Activated CD8-positive, alpha-beta T cell treated with anti-CD3 and anti-CD28 coated beads for 36 hours (primary cell): ENCODE results near the gene MAP3K10. TPM values are rescaled to one million over a fixed set of nuclear protein-coding genes. Genes with fewer than 3 reads are reported as not detected.

Source experiments
- ATAC-seq: fragments of 200-7000 bp; cut with Tn5 transposase; one replicate; pipeline ENCODE4 v1.10.0; 2021; ENCODE audit warnings: mild to moderate bottlenecking, moderate library complexity
- CTCF ChIA-PET: fragments of 350-600 bp; sonication (Branson Sonifier 250); formaldehyde crosslinking; loops from one replicate; lab custom pipeline; 2021; ENCODE audit warnings: antibody characterized with exemption; lab: Charles Lee
- POLR2A ChIA-PET: fragments of 350-600 bp; sonication (Branson Sonifier 250); formaldehyde crosslinking; loops from one replicate; lab custom pipeline; 2021; ENCODE audit warnings: antibody characterized with exemption; lab: Charles Lee
- DNase-seq: peaks from one replicate; pipeline ENCODE4 v3.0.0-alpha.2; 2020
- H3K27ac Mint-ChIP-seq: one replicate; pipeline ENCODE4 v1.8.0; 2021; ENCODE audit warnings: mild to moderate bottlenecking, mixed read lengths
- H3K27me3 Mint-ChIP-seq: one replicate; pipeline ENCODE4 v1.8.0; 2021; ENCODE audit warnings: mixed read lengths
- H3K36me3 Mint-ChIP-seq: one replicate; pipeline ENCODE4 v1.8.0; 2021; ENCODE audit warnings: low read depth, mixed read lengths
- H3K4me1 Mint-ChIP-seq: one replicate; pipeline ENCODE4 v1.8.0; 2021; ENCODE audit warnings: low read depth, mixed read lengths
- H3K4me3 Mint-ChIP-seq: one replicate; pipeline ENCODE4 v1.8.0; 2021; ENCODE audit warnings: mild to moderate bottlenecking, moderate library complexity, mixed read lengths
- H3K9me3 Mint-ChIP-seq: one replicate; pipeline ENCODE4 v1.8.0; 2021; ENCODE audit warnings: mixed read lengths
- CTCF ChIP-seq: fragments of 200-600 bp; IDR thresholded peaks from one replicate; pipeline ENCODE4 v1.8.0; 2022; ENCODE audit warnings: antibody characterized with exemption, mild to moderate bottlenecking
- intact Hi-C: fragments of 100-400 bp; cut with micrococcal nuclease; formaldehyde crosslinking; loops from one replicate; pipeline ENCODE4 v1.10.0; 2022
- total RNA-seq, 2 experiments: library from RNA; stranded (reverse); gene quantifications; one replicate each; pipeline ENCODE4 v1.2.3, GENCODE V29; 2021

The MAP3K10 gene
- total RNA-seq, 2 experiments from 2014 or later: 11.3 to 12.6 TPM

GRCh38 chr19:40220674-40221073, 29.4 kb downstream of the MAP3K10 start:
- Mint-ChIP-seq H3K27ac (no peak overlapping the region), H3K4me1 (peaks cover 16% of the 10 kb centered on the region), H3K9me3 (peaks cover 3% of the 10 kb centered on the region), H3K27me3 (peaks cover 59% of the 10 kb centered on the region), H3K4me3 (no peak overlapping the region), H3K36me3 (peaks cover 2% of the 10 kb centered on the region)
- no peak for TF ChIP-seq CTCF
- intact Hi-C loops: loop anchor here (5.0 kb wide), 1 partner anchor 83 kb away; no protein-coding TSS in a partner anchor
- ATAC-seq: no peak
- ChIA-PET POLR2A (no interaction called here), CTCF (interaction anchor here (1.0 to 1.6 kb wide), 6 partner anchors 11 to 80 kb away, joined by 3 to 12 read pairs (median 4); no protein-coding TSS in a partner anchor)
- no peak for DNase-seq

DNA sequence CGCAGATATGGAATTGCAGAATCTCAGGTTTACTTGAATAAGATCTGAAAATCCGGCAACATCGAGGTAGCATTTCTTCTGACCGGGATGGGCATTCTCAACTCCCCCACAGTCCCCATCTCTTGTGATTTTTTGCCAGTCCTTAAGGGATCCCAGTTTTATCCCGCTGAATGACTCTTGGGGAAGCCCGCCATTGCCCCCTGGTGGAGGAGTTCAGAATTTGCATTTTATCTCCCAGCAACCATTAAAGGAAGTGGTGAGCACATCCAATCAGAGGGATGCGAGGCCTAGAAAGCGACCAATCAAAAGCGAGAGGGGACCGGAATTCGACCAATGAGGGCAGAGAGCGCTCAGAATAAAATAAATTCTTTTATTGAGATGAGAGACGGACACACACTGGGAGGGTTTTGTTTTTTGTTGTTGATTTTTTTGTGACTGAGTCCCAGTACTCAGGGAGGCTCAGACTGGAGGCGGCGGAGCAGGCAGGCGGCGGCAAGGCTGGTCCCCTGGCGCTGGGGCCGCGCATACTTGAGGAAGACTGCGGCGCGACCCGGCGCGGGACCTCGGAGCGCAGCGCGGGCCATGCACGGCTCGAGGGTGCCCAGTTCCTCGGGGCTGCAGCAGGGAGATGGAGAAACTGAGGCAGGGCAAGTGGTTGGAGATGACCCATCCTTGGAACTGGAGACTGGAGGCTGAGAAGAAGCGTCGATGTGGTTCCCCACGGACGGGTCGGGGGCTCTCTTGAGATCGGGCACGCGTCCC, 30.8 kb downstream of the MAP3K10 start:
- POLR2A ChIA-PET: no interaction called here
- peaks cover 3% of the 10 kb centered on the region for H3K9me3 Mint-ChIP-seq
- no peak overlapping the region for H3K27ac Mint-ChIP-seq
- CTCF ChIA-PET: interaction anchor here (0.9 to 1.6 kb wide), 4 partner anchors 11 to 81 kb away, joined by 3 to 12 read pairs (median 4); no protein-coding TSS in a partner anchor
- ATAC-seq: peak; percentile 75
- peaks cover 59% of the 10 kb centered on the region for H3K27me3 Mint-ChIP-seq
- intact Hi-C loops: loop anchor here (5.0 kb wide), 1 partner anchor 85 kb away; no protein-coding TSS in a partner anchor
- H3K36me3 Mint-ChIP-seq: peaks cover 2% of the 10 kb centered on the region
- DNase-seq: peak; percentile 81
- no peak overlapping the region for H3K4me3 Mint-ChIP-seq
- TF ChIP-seq CTCF: peak; percentile 95
- peaks cover 20% of the 10 kb centered on the region for H3K4me1 Mint-ChIP-seq

DNA sequence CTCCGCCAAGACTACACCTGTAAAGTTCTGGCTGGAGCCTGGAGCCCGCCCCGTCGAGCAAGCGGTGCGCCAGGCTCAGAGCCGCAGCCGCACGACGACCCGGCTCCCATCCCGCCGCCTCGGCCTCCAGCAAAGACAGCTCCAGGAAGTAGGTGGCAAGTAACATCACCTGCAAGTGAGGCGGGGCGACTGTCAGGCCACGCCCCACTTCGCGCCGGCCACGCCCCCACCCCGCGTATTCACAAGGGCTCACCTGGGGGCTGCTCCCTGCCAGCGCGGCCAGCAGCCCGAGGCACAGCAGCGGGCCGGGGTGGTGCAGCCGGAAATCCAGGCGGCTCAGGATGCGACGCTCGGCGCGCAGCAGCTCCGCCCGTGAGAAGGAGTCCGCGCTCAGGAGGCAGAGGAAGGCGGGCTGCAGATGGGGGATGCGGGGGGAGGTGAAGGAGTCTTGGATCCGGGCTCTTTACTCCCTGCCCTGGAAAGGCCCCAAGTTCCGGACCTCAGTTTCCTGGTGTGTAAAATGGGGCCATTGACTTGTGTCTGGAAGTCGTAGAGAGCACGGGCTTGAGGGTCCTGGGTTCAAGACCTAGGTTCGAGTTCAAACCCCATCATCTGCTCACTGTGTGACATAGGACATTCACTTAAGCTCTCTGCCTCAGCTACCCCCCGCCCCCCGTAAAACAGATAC, 32.1 kb downstream of the MAP3K10 start:
- ATAC-seq (no peak), DNase-seq (peak; percentile 38)
- peaks cover 3% of the 10 kb centered on the region for H3K9me3 Mint-ChIP-seq
- H3K36me3 Mint-ChIP-seq: peaks cover 2% of the 10 kb centered on the region
- CTCF ChIA-PET: interaction anchor here (0.6 to 1.6 kb wide), 4 partner anchors 12 to 355 kb away, joined by 3 to 6 read pairs (median 4); no protein-coding TSS in a partner anchor
- POLR2A ChIA-PET: interaction anchor here (0.7 kb wide), 1 partner anchor 48 kb away, joined by 3 read pairs; no protein-coding TSS in a partner anchor
- H3K27ac Mint-ChIP-seq: no peak overlapping the region
- peaks cover 18% of the 10 kb centered on the region for H3K4me1 Mint-ChIP-seq
- no peak overlapping the region for H3K4me3 Mint-ChIP-seq
- no peak for TF ChIP-seq CTCF
- H3K27me3 Mint-ChIP-seq: peaks cover 58% of the 10 kb centered on the region
- intact Hi-C loops: loop anchor here (5.0 kb wide), 1 partner anchor 86 kb away; no protein-coding TSS in a partner anchor

- no peak for ATAC-seq
- peaks cover 24% of the 10 kb centered on the region for H3K4me1 Mint-ChIP-seq
- DNase-seq: no peak
- peaks cover 3% of the 10 kb centered on the region for H3K9me3 Mint-ChIP-seq
- H3K27me3 Mint-ChIP-seq: peaks cover 47% of the 10 kb centered on the region
- no peak for TF ChIP-seq CTCF
- intact Hi-C loops: loop anchor here (5.0 kb wide), 1 partner anchor 87 kb away; no protein-coding TSS in a partner anchor
- no peak overlapping the region for H3K27ac Mint-ChIP-seq
- ChIA-PET CTCF (interaction anchor here (0.7 kb wide), 1 partner anchor 85 kb away, joined by 3 read pairs; no protein-coding TSS in a partner anchor), POLR2A (no interaction called here)
- H3K36me3 Mint-ChIP-seq: peaks cover 2% of the 10 kb centered on the region
- no peak overlapping the region for H3K4me3 Mint-ChIP-seq
These were observed 33.3 kb downstream of the MAP3K10 start for GRCh38 chr19:40224342-40225150.
